GM18520 (cell line): ENCODE measurements around the gene SDHB.

Experiments
- ATAC-seq: cut with Tn5 transposase; IDR thresholded peaks from one replicate; pipeline ENCODE4 v1.9.1; 2021; ENCODE audit not compliant: unreplicated experiment

SDHB gene

DNA sequence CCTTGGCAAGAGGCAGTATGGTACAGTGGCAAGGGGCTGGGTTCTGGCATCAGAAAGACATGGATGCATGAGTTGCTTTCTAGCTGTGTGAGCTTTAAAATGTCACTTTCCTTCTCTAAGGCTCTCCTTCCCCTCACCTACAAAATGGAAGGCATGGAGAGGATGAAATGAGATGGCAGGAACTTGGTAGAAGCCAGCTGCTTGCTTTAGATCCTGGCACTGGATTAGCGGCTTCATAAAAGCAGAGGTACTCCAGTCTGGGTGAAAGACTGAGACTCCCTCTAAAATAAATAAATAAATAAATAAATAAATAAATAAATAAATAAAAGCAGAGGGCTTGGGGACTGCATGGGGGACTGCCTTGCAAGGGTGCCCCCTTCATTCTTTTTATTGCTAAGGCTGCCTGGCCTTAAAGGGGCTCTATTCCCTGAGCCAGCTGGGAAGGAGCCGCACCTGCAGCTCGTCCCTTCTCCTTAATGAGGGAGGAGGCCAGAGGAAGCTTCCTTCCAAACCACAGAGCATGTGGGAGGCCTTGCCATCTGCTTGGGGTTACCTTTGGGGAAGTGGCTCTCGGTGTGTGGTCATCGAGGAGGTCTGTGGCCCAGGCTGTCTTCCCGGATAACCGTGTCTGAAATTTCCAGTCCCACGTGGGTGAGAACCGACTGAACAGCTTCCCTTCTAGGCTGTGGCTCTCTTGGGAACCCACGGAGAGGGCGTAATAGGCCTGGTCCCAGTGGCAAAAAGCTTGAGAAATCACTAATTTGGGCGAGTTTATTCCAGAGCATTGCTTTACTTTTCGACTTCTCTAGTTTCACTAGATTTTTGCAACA is 40.1 kb downstream of the SDHB start:
- ATAC-seq, result no peak

DNA sequence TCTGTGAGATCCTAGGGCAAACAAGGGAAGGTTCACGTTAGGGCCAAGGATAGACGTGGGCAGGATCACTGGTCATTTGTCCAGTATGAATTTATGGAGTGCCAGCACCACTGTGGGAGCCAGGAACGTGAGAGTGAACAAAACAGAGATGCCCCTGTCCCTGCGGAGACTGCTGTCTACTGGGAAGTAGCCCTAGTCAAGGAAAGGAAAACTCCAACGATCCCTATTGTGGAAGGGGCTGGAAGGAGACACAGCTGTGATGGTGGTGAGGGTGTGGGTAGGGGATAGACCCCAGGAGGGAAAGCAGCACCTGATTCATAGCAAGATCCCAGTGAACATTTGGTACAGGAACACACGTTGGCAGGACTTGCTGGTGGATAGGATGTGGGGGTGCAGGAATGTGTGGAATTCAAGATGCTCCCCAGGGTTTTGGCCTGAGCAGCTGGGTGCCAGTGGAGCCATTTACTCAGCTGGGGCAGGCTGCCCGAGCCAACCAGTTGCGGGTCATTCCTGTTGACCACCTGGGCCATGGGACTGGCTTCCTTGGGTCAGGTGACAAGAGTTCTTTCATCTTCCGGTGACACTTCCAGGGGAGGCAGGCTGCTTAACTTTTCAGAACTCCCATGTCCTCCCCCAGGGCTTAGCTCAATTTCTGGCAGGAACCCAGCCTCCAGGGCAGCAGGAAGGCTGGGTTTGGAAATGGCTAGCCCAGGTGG is 40.9 kb downstream of the SDHB start:
- ATAC-seq, result no peak

- ATAC-seq, result peak; percentile 88
These were observed 42.2 kb downstream of the SDHB start, which contains the start of gene ATP13A2 for GRCh38 chr1:17011439-17012307. Gene ATP13A2, minus strand, starts transcription at chr1:17011928. Its CDS starts 190 bp downstream, at chr1:17011738.

- ATAC-seq, result no peak
These were observed 42.8 kb downstream of the SDHB start for GRCh38 chr1:17011092-17011438.

- ATAC-seq, result no peak
These were observed 44.1 kb downstream of the SDHB start for GRCh38 chr1:17009706-17010105.

- no peak for ATAC-seq
These were observed 45.5 kb downstream of the SDHB start for GRCh38 chr1:17008208-17008855.

DNA sequence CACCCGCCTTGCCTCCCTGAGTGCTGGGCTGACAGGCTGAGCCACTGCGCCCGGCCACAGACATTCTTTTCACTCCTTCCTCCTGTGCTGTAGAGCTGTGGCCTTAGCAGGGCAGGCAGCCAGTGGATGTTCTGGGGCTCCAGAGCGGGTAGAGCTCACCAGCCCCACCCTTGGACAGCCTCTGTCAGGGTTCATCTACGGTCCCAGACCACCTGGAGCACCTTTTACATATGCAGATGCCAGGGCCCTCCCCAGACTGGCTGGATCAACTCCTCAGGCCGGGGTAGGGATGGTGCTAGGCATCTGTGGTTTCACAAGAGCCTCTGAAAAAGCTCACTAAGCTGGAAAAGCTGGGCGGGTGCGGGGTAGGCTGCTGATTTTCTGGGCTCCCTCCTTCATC is 46.7 kb downstream of the SDHB start:
- ATAC-seq, result no peak

DNA sequence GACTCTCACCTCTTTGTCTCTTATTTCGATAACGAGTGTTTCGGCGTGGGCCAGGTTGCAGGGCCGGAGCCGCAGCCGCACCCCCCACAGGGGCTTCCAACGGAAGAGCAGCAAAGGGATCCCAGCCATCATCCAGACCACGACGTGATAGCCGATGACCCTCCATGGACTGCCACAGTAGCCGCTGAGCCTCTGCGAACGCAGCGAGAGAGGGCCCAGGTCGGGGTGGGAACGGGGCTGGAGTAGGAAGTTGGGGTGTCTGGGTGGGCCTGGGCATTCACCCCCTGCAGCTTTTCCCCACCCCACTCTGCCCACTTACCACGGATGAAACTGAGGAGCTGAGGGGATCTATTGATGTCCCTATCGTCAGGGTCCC is 48.5 kb downstream of the SDHB start:
- ATAC-seq, result no peak

- ATAC-seq, result no peak
These were observed 49.1 kb downstream of the SDHB start for GRCh38 chr1:17004466-17005364.

DNA sequence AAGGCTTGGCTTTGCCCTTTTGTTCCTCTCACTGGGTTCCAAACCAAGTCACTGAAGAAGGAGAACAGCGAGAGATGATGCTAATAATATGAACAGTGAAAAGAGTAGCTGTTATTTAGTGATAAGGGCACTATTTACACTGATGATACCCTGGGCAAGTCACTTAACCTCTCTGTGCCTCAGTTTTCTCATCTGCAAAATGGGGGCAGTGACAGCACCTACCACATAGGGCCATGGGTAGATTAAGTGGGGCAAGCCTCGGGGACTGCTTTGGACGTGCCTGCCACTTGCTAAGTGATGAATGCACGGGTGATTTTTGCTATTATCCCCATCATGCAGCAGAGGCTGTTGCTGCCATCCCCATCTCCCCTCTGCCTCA is 51.3 kb downstream of the SDHB start:
- no peak for ATAC-seq

DNA sequence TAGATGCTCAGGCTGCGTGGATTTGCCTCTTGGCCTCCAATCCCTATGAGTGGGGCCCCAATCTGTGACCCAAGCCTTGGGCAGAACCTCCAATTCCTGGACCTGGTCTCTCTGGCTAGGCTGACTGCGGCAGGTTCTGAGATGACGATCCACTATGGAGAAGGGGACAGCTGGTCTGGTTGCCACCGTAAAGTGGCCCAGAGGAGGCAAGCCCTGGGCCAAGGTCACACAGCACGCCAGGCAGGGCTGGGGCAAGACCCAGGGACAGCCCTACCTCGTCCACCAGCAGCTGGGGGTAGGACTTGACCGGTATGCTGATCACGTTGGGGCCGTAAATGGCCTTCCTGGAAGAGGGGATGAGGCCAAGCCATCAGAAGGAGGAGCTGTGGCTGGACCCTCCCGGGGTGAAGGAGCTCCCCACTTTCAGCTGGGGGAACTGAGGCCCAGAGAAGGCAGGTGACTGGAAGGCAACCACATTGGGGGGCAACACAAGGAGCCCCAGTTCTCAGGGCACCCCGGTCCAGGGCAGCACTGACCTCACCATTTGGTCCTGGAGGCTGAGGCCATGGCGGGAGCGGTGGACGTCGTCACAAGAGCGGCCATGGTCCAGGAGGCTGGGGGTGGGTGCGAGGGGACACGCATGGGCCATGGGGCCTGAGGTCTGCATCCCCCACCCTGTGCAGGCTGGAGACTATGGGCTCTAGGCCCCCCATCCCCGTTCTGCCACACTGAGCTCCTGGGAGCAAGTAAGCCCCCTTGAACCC is 51.9 kb downstream of the SDHB start:
- no peak for ATAC-seq

DNA sequence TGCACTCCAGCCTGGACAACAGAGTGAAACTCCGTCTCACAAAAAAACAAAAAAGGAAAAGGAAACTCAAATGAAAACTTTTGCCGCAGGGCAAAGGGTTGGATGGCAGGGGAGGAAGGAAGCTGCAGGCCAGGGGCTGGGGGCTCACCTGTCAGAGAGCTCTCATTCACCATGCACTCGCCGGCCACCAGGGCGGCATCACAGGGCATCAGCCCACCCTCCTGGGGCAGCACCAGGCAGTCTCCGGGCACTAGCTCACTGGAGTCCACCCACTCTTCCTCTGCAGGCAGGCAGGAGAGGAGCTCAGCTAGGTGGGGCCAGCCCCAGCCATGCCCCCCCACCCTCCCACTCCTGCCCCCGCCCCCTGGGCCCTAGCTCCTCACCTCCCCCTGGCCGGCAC is 54.0 kb downstream of the SDHB start:
- no peak for ATAC-seq

GRCh38 chr1:16998589-16998988 is 55.2 kb downstream of the SDHB start:
- ATAC-seq, result no peak

GRCh38 chr1:16996845-16997244 is 57.0 kb downstream of the SDHB start:
- no peak for ATAC-seq

DNA sequence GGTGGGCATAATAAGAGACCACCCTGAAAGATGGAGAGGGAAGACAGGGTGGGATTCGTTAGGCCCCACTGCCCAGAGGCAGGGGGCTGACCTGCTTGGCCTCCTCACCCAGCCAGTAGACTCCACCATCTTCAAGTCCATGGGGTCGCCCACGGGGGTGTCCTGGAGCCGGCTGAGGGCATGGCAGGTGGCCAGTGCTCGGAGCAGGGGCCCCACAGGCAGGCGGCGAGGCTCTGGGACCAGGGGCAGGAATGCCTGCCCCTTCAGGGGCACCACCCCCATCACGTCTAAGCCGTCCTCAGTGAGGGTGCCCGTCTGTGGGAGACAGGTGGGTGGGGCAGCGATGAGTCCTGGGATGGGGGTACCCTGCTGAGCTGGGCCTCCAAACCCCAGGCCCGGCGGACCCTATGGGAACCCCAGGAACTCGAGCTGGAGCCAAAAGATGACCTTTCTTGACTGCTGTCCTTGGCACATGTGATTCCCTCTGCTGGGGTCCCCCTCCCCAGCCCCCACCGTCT is 60.3 kb downstream of the SDHB start:
- ATAC-seq, result no peak

GRCh38 chr1:16992675-16993074 is 61.2 kb downstream of the SDHB start:
- no peak for ATAC-seq

DNA sequence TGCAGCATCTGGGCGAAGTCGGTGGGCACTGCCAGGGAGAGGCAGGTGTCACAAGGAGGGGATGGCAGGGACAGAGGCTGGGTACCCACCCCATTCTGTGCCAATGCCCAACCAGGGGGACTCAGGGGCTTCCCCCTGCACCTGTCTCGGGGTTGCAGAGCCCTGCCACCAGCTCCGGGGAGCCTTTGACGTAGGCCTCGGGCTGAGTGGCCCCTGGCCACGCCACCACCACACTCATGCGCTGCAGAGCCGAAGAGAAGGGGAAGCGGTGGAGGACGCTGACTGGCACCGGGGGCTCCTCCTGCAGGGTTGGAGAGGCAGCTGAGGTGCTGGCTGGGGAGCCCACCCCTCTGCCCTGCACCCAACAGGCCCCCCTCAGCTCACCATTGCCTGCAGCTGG is 61.7 kb downstream of the SDHB start:
- no peak for ATAC-seq

DNA sequence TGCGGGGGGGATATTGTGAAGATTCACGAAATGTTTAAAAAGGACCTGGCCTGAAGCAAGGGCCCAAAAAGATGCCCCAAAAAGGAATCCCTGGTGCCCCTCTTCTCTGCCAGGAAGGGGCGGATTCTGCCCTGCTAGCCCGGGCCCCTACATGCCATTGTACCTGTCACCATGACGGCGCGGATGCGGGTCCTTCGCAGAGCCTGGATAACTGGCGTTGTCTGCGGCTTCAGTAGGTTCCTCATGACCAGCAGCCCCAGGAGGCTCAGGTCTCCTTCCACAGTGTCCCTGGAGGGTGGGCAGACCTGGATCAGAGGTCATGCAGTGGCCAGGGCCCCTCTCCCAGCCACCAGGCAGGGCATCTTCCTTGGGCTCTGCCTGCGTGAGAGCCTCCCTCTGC is 62.3 kb downstream of the SDHB start:
- no peak for ATAC-seq
